Retinal pigment epithelial cell (primary cell): ENCODE results near the gene MTG1.

ENCODE experiments used
- DNase-seq: peaks from one replicate; pipeline ENCODE4 v3.0.0-alpha.2; 2010; ENCODE audit warnings: low read depth
- H3K4me3 ChIP-seq: 2 replicates; pipeline ENCODE4 v1.5.1; 2011; ENCODE audit warnings: mild to moderate bottlenecking, low read length, control low read depth, moderate library complexity
- TF ChIP-seq, protein P1 (sequence below): conservative IDR thresholded peaks from 2 replicates; pipeline ENCODE4 v1.5.1; 2011; ENCODE audit warnings: low read depth, low read length, control low read depth, inconsistent platforms

MTG1 gene

DNA sequence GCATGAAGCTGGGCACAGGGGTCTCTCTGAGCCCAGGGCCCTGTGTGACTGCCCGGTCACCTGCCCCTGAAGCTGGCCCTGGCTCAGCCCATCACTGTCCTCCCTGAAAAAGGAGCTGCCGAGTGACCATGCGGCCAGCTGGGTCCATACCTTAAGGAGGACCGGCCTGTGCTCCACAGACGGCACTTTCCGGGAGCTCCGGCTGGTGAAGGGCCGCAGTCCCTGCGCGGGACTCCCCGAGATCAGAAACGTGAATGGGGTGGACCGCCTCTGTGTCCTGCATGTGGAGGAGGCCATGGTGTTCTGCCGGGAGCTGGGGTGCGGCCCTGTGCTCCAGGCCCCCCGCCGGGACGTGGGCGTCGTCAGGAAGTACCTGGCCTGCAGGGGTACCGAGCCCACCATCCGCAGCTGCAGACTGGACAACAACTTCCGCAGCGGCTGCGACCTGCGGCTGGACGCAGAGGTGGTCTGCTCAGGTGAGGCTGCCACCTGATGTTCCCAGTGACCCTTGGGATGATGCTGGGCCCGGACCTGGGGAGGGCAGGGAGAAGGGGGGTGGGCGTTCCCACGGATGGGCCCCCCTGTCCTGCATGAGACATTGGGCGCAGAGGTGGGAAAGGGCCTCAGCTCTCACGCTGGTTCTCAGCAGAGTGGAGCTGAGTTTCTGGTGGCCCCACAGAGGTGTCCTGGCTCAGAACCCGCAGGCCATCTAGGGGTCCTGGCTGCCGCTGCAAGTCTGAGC lies 63.3 kb downstream of the MTG1 start:
- no peak for DNase-seq
- TF ChIP-seq, protein P1, sequence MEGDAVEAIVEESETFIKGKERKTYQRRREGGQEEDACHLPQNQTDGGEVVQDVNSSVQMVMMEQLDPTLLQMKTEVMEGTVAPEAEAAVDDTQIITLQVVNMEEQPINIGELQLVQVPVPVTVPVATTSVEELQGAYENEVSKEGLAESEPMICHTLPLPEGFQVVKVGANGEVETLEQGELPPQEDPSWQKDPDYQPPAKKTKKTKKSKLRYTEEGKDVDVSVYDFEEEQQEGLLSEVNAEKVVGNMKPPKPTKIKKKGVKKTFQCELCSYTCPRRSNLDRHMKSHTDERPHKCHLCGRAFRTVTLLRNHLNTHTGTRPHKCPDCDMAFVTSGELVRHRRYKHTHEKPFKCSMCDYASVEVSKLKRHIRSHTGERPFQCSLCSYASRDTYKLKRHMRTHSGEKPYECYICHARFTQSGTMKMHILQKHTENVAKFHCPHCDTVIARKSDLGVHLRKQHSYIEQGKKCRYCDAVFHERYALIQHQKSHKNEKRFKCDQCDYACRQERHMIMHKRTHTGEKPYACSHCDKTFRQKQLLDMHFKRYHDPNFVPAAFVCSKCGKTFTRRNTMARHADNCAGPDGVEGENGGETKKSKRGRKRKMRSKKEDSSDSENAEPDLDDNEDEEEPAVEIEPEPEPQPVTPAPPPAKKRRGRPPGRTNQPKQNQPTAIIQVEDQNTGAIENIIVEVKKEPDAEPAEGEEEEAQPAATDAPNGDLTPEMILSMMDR = no peak
- H3K4me3 ChIP-seq = no peak overlapping the region

DNA sequence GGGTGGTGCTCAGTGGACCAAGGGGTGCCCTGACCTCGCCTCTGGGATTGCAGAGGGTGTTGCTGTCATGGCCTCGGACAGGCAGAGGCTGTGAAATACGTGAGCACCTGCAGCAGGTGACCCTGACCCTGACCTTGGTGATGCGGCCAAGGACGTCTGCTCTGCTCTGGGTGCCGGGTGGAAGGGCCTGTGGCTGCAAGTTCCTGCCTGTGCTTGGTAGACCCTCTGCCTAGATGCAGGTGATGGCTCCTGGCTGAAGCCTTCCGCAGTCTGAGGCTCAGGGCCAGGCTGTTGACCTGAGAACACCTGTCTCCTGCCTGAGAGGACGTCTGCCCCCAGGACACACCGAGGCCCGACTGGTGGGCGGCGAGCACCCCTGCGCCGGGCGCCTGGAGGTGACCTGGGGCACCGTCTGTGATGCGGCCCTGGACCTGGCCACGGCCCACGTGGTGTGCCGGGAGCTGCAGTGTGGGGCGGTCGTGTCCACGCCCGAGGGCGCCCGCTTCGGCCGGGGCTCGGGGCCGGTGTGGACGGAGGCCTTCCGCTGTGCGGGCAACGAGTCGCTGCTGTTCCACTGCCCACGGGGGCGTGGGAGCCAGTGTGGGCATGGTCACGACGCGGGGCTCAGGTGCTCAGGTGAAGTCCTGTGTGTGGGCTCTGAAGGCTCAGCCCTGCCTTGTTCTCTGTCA lies 64.2 kb downstream of the MTG1 start:
- DNase-seq = no peak
- TF ChIP-seq, protein P1 = no peak

DNA sequence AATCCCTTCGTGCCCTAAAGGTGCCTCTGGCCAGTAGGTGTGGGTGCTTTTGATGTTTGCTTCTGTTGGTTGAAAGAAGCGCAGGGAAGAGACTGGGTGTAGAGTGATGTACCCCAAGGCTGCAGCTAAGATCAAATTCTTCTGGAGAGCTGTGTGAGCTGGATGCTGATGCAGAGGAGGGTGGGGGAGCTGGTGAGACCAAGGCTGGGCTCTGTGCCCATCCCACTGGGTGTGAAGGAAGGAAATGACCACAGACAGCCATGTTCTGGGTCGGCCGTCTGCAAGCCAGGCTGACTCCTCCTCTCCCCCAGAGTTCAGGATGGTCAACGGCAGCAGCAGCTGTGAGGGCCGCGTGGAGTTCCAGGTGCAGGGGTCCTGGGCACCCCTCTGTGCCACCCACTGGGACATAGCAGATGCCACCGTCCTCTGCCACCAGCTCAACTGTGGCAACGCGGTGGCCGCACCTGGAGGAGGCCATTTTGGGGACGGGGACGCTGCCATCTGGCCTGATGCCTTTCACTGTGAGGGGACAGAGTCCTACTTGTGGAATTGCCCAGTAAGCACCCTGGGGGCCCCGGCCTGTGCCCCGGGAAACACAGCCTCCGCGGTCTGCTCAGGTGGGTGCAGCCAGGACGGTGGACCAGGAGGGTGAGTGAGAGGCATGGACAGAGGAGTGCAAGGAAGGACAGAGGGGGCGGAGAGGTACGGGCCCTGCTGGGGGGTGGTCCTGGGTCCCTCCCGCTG lies 64.9 kb downstream of the MTG1 start:
- no peak overlapping the region for H3K4me3 ChIP-seq
- TF ChIP-seq, protein P1 = no peak
- no peak for DNase-seq

More for the DNA sequence above, 64.2 kb downstream of the MTG1 start:
- H3K4me3 ChIP-seq = no peak overlapping the region

DNA sequence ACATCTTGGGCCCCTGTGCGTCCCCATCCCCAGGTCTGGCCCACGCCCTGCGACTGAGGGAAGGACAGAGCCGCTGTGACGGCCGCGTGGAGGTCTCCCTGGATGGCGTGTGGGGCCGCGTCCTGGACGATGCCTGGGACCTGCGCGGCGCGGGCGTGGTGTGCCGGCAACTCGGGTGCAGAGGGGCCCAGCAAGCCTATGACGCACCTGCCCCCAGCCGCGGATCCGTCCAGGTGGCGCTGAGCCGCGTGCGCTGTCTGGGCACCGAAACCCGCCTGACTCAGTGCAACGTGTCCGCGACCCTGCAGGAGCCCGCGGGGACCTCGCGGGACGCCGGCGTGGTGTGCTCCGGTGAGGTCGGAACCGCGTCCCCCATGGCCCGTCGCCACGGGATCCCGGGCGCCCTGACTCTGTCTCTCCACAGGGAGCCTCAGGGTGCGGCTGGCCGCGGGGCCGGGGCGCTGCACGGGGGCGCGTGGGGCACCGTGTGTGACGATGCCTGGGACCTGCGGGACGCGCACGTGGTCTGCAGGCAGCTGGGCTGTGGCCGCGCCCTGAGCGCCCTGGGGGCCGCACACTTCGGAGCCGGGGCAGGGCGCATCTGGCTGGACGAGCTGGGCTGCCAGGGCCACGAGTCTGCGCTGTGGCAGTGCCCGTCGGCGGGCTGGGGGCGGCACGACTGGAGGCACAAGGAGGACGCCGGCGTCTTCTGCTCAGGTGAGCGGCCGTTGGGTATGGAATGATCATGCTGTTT lies 65.7 kb downstream of the MTG1 start:
- DNase-seq = no peak

DNA sequence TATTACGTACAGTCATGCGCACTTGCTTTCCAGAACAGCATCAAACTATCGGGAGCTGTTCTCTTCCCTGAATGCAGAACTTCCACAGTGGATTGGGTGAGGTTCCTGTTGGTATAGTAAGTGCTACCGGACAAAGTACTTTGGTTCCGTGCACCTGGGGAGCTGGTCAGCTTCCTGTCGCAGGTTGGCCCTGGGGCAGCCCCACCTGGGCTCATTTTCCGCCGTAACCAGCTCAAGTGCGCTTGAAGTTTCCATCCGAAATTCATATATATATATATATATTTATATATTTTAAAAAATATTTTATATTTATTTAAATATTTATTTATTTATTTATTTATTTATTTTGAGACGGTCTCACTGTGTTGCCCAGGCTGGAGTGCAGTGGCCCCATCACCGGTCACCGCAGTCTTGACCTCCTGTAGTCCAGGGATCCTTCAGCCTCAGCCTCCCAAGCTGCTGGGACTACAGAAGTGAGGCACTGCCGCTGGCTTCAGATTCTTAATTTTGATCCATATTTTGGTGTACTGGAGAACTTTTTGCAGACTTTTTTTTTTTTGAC lies 66.3 kb downstream of the MTG1 start:
- TF ChIP-seq, protein P1 = no peak
- DNase-seq = no peak
- no peak overlapping the region for H3K4me3 ChIP-seq

More for the DNA sequence above, 65.7 kb downstream of the MTG1 start:
- TF ChIP-seq, protein P1 = no peak
- H3K4me3 ChIP-seq = no peak overlapping the region

DNA sequence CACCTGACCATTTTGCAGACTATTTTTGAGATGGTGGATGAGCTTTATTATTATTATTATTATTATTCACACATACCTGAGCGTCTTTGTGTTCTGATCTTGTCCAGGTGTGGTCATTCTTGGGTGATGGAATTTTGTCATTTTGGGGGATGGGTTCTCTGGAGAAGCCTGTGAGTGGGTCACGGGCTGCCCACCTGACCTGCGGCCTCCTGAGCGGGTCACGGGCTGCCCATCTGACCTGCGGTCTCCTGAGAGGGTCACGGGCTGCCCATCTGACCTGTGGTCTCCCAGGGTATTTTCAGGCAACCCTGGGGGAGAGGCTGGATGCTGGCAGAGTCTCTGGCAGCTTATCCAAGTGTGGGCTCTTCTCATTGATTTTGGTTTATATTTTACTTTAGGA lies 67.1 kb downstream of the MTG1 start:
- no peak overlapping the region for H3K4me3 ChIP-seq
- no peak for DNase-seq
- TF ChIP-seq, protein P1 = no peak
